ENCODE measurements around the gene SLC22A16. TPM values are rescaled to one million over a fixed set of nuclear protein-coding genes. Genes with fewer than 3 reads are reported as not detected.

Gene SLC22A16
- total RNA-seq, 1 experiment from 2014 or later = not detected

DNA sequence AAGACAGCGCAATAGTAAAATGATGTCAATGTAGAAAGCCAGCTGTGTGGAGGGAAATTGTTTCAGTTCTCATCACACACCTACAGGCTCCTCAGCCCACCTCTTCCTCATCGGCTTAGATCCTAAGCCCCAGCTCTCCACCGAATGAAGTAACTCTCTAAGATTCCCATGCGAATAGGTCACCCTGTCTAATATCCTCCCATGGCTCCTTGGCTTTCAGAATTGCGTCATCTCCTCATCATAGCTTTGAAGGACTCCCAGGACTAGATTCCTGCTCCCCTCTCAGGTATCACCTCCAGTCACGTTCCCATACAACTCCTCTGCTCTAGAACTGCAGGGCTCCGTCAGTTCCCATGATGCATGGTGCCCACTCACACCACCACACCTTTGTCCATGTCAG is 16.2 kb upstream of the SLC22A16 start:
- ChIA-PET CTCF (no interaction called here), POLR2A (no interaction called here)
- H3K4me3 Mint-ChIP-seq = no peak overlapping the region
- H3K9me3 Mint-ChIP-seq = peaks cover 6% of the 10 kb centered on the region
- peaks cover 2% of the 10 kb centered on the region for H3K27me3 Mint-ChIP-seq (ENCODE audit: low read depth)
- no peak overlapping the region for H3K27ac Mint-ChIP-seq
- H3K36me3 Mint-ChIP-seq = no peaks in the 10 kb centered on the region
- peaks cover 4% of the 10 kb centered on the region; the same call in 1 of the 2 replicates for H3K4me1 Mint-ChIP-seq
- ATAC-seq = no peak
- DNase-seq (ENCODE audit: low spot score) = no peak
- TF ChIP-seq ATF3 (CRISPR knock-in tag; conservative IDR thresholded peaks at IDR 0.05) (no peak), NR3C1 (CRISPR knock-in tag; conservative IDR thresholded peaks at IDR 0.05; ENCODE audit: low read depth) (no peak), MYBL2 (CRISPR knock-in tag; IDR thresholded peaks at IDR 0.05) (no peak), FOXP1 (CRISPR knock-in tag; IDR thresholded peaks at IDR 0.05; ENCODE audit: borderline replicate concordance) (no peak), SOX15 (CRISPR knock-in tag; IDR thresholded peaks at IDR 0.05) (no peak), RORB (CRISPR knock-in tag; IDR thresholded peaks at IDR 0.05) (no peak), GABPB1 (CRISPR knock-in tag; IDR thresholded peaks at IDR 0.05) (no peak), ZNF317 (CRISPR knock-in tag; IDR thresholded peaks at IDR 0.05; ENCODE audit: borderline replicate concordance, low read depth) (no peak), ZBTB21 (CRISPR knock-in tag; IDR thresholded peaks at IDR 0.05; ENCODE audit: borderline replicate concordance) (no peak), ZNF138 (CRISPR knock-in tag; conservative IDR thresholded peaks at IDR 0.05) (no peak), JAZF1 (CRISPR knock-in tag; IDR thresholded peaks at IDR 0.05) (no peak), CTCF (IDR thresholded peaks at IDR 0.05) (no peak)
- TF ChIP-seq, protein P1, sequence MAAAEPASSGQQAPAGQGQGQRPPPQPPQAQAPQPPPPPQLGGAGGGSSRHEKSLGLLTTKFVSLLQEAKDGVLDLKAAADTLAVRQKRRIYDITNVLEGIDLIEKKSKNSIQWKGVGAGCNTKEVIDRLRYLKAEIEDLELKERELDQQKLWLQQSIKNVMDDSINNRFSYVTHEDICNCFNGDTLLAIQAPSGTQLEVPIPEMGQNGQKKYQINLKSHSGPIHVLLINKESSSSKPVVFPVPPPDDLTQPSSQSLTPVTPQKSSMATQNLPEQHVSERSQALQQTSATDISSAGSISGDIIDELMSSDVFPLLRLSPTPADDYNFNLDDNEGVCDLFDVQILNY (CRISPR knock-in tag; IDR thresholded peaks at IDR 0.05) = no peak
- TF ChIP-seq, protein P2, sequence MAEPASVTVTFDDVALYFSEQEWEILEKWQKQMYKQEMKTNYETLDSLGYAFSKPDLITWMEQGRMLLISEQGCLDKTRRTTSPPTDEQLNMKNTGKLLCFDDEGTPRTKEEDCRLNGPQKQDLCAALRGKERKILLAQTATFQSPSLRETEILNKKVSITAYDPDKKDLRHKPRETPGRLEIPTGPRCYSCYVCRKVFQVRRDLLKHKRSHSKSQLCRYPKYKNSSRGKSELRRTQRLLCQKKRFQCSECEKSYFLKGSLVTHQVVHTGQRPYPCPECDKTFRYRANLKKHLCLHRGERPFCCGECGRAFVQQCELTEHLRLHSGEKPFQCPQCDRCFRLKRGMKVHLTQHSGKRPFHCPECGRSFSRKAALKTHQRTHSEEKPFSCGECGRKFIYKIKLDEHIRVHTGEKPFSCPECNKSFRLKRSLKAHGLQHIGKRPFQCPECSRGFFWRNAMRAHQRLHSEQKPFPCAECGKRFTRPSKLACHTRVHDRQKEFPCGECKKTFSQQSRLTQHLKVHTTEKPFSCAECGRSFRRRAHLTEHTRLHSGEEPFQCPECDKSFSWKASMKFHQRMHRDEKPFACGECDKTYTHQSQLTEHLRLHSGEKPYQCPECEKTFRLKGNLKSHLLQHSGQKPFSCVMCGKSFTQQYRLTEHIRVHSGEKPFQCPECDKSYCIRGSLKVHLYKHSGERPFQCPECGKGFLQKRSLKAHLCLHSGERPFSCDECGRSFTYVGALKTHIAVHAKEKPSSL (CRISPR knock-in tag; conservative IDR thresholded peaks at IDR 0.05) = no peak

- Mint-ChIP-seq H3K27ac (no peak overlapping the region), H3K9me3 (peaks cover 2% of the 10 kb centered on the region; the same call in 1 of the 2 replicates), H3K27me3 (ENCODE audit: low read depth) (no peaks in the 10 kb centered on the region), H3K4me1 (peaks cover 4% of the 10 kb centered on the region; the same call in 1 of the 2 replicates), H3K36me3 (no peaks in the 10 kb centered on the region), H3K4me3 (no peak overlapping the region)
- no peak for ATAC-seq
- no peak for DNase-seq (ENCODE audit: low spot score)
- ChIA-PET POLR2A (no interaction called here), CTCF (interaction anchor here (0.8 kb wide), 1 partner anchor 459 kb away, joined by 3 read pairs; no protein-coding TSS in a partner anchor)
- TF ChIP-seq ZNF121 (CRISPR knock-in tag; IDR thresholded peaks at IDR 0.05) (no peak), SOX15 (CRISPR knock-in tag; IDR thresholded peaks at IDR 0.05) (no peak), ATF6 (CRISPR knock-in tag; IDR thresholded peaks at IDR 0.05) (no peak), OVOL2 (CRISPR knock-in tag; IDR thresholded peaks at IDR 0.05; ENCODE audit: borderline replicate concordance) (no peak), HMGA2 (CRISPR knock-in tag; IDR thresholded peaks at IDR 0.05) (no peak), SMAD4 (CRISPR knock-in tag; IDR thresholded peaks at IDR 0.05) (no peak), TEAD1 (CRISPR knock-in tag; IDR thresholded peaks at IDR 0.05) (no peak), PRDM15 (CRISPR knock-in tag; IDR thresholded peaks at IDR 0.05) (no peak)
- TF ChIP-seq, protein P3, sequence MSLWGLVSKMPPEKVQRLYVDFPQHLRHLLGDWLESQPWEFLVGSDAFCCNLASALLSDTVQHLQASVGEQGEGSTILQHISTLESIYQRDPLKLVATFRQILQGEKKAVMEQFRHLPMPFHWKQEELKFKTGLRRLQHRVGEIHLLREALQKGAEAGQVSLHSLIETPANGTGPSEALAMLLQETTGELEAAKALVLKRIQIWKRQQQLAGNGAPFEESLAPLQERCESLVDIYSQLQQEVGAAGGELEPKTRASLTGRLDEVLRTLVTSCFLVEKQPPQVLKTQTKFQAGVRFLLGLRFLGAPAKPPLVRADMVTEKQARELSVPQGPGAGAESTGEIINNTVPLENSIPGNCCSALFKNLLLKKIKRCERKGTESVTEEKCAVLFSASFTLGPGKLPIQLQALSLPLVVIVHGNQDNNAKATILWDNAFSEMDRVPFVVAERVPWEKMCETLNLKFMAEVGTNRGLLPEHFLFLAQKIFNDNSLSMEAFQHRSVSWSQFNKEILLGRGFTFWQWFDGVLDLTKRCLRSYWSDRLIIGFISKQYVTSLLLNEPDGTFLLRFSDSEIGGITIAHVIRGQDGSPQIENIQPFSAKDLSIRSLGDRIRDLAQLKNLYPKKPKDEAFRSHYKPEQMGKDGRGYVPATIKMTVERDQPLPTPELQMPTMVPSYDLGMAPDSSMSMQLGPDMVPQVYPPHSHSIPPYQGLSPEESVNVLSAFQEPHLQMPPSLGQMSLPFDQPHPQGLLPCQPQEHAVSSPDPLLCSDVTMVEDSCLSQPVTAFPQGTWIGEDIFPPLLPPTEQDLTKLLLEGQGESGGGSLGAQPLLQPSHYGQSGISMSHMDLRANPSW (CRISPR knock-in tag; conservative IDR thresholded peaks at IDR 0.05; ENCODE audit: low read depth) = no peak
Observed at GRCh38 chr6:110491644-110492317, 15.4 kb upstream of the SLC22A16 start.
